Amniotic stem cell (primary cell): ENCODE measurements around the gene VCY1B.
"Not testable (repeated sequence)": the region's sequence is repeated elsewhere in the genome, so short reads cannot be mapped to it uniquely, and the experiment has no call there.

Source experiments
- DNase-seq: peaks from one replicate; lab custom pipeline; 2025; lab: John Stamatoyannopoulos, UW

VCY1B gene

GRCh38 chrY:14055927-14056326, at the start of gene VCY1B:
TSS of gene VCY1B (plus strand) at chrY:14056227. CDS start at chrY:14056290, 63 bp downstream.
- not testable (repeated sequence) for DNase-seq

GRCh38 chrY:14011916-14012315, 44.1 kb upstream of the VCY1B start:
- DNase-seq, result not testable (repeated sequence)

GRCh38 chrY:14030395-14030794, 25.6 kb upstream of the VCY1B start:
- not testable (repeated sequence) for DNase-seq

- no peak for DNase-seq
These were observed 29.9 kb downstream of the VCY1B start for GRCh38 chrY:14085877-14086276.
